ENCODE data around the gene ULK4. TPM values are rescaled to one million over a fixed set of nuclear protein-coding genes. Genes with fewer than 3 reads are reported as not detected.
"Not testable (repeated sequence)": the region's sequence is repeated elsewhere in the genome, so short reads cannot be mapped to it uniquely, and the experiment has no call there.

Gene ULK4
- polyA plus RNA-seq, 1 of the 3 experiments (the other 2 are of a cell fraction): 6.2 TPM

DNA sequence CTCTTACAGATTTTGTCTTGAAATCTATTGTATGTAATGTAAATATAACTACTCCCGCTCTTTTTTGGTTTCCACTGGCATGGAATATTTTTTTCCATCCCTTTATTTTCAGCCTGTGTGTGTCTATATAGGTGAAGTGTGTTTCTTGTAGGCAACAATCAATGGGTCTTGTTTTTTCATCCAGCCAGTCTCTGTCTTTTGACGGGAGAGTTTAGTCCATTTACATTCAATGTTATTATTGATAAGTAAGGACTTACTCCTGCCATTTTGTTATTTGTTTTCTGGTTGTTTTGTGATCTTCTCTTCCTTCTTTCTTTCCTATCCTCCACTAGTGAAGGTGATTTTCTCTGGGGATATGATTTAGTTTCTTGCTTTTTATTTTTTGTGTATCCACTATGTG is 101.4 kb downstream of the ULK4 start:
- POLR2A ChIA-PET; H3K79me2 ChIP-seq (ENCODE audit: insufficient read depth); H2AFZ ChIP-seq (ENCODE audit: low read depth); H3K4me3 ChIP-seq (ENCODE audit: low read depth in 2 of 2, low read length in 1 of 2); H3K4me1 ChIP-seq (ENCODE audit: control insufficient read depth in 1 of 2, insufficient read depth in 2 of 2, low read depth in 1 of 2, low read length in 1 of 2); H3K9me2 ChIP-seq; H3F3A ChIP-seq (replicated peaks; ENCODE audit: insufficient read depth); H3K4me2 ChIP-seq; H3K27ac ChIP-seq (ENCODE audit: low read depth in 2 of 2, low read length in 1 of 2); H3K9me3 ChIP-seq; H4K20me1 ChIP-seq (ENCODE audit: insufficient read depth); H3K27me3 ChIP-seq (ENCODE audit: insufficient read depth); H3K9ac ChIP-seq; DNase-seq; H3K36me3 ChIP-seq (replicated peaks in 1 of 2; ENCODE audit: control insufficient read depth in 1 of 2, insufficient read depth in 2 of 2, low read length in 1 of 2); CTCF ChIA-PET: not testable (repeated sequence)
- 93% methylated on average over 2 of the region's 2 CpGs for WGBS (ENCODE audit: low lambda C conversion rate)

DNA sequence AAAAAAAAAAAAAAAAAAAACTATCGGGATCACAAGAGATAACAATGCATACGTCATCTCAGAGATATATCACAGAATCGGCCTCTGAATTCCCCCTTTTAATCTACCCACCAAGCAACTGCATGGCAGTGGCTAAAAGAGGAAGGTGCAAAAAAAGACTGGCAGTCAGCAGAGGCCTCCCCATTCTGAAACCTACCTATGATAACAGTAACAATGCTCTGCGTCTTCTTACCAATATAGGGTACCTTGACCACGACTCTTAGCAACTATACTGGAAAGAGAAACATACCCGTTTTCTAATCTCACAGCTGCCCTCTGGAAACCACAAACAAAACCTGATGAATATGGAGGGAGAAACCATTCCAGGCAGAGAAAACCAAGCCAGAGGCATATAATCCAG is 106.9 kb downstream of the ULK4 start:
- no peak overlapping the region for H3K27ac ChIP-seq (ENCODE audit: low read depth in 2 of 2, low read length in 1 of 2)
- no peak overlapping the region for H3K9ac ChIP-seq
- no peaks in the 10 kb centered on the region for H3K79me2 ChIP-seq (ENCODE audit: insufficient read depth)
- H3K4me3 ChIP-seq (ENCODE audit: low read depth in 2 of 2, low read length in 1 of 2): no peak overlapping the region
- no peak for DNase-seq
- H3K9me2 ChIP-seq: no peaks in the 10 kb centered on the region
- no peak overlapping the region for H3K4me2 ChIP-seq
- WGBS (ENCODE audit: low lambda C conversion rate): 97% methylated on average over 6 of the region's 6 CpGs
- TF ChIP-seq EP300 (IDR thresholded peaks at IDR 0.05; ENCODE audit: borderline replicate concordance in 1 of 2, low read depth in 1 of 2, low read length in 1 of 2): no peak
- CTCF ChIA-PET: no interaction called here
- POLR2A ChIA-PET: no interaction called here
- H2AFZ ChIP-seq (ENCODE audit: low read depth): no peak overlapping the region
- no peaks in the 10 kb centered on the region for H3F3A ChIP-seq (replicated peaks; ENCODE audit: insufficient read depth)
- no peaks in the 10 kb centered on the region for H3K27me3 ChIP-seq (ENCODE audit: insufficient read depth)
- H4K20me1 ChIP-seq (ENCODE audit: insufficient read depth): no peaks in the 10 kb centered on the region
- no peaks in the 10 kb centered on the region for H3K9me3 ChIP-seq
- no peaks in the 10 kb centered on the region for H3K36me3 ChIP-seq (replicated peaks in 1 of 2; ENCODE audit: control insufficient read depth in 1 of 2, insufficient read depth in 2 of 2, low read length in 1 of 2)
- no peaks in the 10 kb centered on the region for H3K4me1 ChIP-seq (ENCODE audit: control insufficient read depth in 1 of 2, insufficient read depth in 2 of 2, low read depth in 1 of 2, low read length in 1 of 2)

DNA sequence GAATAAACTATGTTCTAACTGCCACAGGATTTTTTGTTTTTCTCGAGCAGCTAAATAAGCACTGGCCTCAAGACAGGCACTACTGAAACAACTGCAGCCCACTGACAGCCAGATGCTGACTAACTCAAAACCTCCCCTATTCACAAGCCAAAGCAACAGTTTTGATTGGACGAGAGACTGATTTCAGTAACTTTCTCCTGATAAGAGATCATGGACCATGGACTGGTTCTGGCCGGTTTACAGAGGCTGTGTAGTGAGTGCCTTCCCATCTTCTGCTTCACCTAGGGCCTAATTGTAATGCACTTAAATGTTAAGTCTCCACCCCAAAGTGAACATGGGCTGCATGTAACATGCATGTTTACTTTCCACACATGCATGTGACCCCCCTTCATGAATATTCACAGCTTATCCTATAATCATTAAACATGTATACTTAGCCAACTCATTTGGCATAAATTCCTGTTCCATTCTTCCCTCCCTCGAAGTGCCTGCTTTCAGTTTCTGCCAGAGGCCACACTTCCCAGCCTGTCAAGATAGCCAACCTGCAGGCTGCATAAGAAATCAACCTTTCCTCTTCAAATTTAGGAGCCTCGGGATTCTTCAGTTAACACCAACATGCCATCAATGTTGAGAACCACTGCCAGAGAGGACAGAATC is 108.2 kb downstream of the ULK4 start:
- CTCF ChIA-PET: interaction anchor here (0.7 kb wide), 1 partner anchor 11 kb away, joined by 3 read pairs; no protein-coding TSS in a partner anchor
- no peak for TF ChIP-seq TAF1 (IDR thresholded peaks at IDR 0.05; ENCODE audit: borderline replicate concordance, low read depth, low read length)
- TF ChIP-seq, protein P1, sequence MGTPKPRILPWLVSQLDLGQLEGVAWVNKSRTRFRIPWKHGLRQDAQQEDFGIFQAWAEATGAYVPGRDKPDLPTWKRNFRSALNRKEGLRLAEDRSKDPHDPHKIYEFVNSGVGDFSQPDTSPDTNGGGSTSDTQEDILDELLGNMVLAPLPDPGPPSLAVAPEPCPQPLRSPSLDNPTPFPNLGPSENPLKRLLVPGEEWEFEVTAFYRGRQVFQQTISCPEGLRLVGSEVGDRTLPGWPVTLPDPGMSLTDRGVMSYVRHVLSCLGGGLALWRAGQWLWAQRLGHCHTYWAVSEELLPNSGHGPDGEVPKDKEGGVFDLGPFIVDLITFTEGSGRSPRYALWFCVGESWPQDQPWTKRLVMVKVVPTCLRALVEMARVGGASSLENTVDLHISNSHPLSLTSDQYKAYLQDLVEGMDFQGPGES (IDR thresholded peaks at IDR 0.05; ENCODE audit: low read depth, low read length): no peak
- no peak for TF ChIP-seq FOSL2 (IDR thresholded peaks at IDR 0.05; ENCODE audit: borderline replicate concordance, low read depth)
- TF ChIP-seq, protein P2, sequence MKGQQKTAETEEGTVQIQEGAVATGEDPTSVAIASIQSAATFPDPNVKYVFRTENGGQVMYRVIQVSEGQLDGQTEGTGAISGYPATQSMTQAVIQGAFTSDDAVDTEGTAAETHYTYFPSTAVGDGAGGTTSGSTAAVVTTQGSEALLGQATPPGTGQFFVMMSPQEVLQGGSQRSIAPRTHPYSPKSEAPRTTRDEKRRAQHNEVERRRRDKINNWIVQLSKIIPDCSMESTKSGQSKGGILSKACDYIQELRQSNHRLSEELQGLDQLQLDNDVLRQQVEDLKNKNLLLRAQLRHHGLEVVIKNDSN (IDR thresholded peaks at IDR 0.05; ENCODE audit: borderline replicate concordance, low read depth): no peak
- TF ChIP-seq MXI1 (IDR thresholded peaks at IDR 0.05; ENCODE audit: low read depth, low read length): no peak
- TF ChIP-seq, protein P3, sequence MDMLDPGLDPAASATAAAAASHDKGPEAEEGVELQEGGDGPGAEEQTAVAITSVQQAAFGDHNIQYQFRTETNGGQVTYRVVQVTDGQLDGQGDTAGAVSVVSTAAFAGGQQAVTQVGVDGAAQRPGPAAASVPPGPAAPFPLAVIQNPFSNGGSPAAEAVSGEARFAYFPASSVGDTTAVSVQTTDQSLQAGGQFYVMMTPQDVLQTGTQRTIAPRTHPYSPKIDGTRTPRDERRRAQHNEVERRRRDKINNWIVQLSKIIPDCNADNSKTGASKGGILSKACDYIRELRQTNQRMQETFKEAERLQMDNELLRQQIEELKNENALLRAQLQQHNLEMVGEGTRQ (IDR thresholded peaks at IDR 0.05; ENCODE audit: borderline replicate concordance, low read depth, low read length): no peak
- TF ChIP-seq NRF1 (IDR thresholded peaks at IDR 0.05; ENCODE audit: low read depth, low read length): no peak
- TF ChIP-seq NFIC (IDR thresholded peaks at IDR 0.05; ENCODE audit: borderline replicate concordance): no peak
- no peak for TF ChIP-seq ELF1 (IDR thresholded peaks at IDR 0.05)
- no peak for TF ChIP-seq FOXM1 (IDR thresholded peaks at IDR 0.05; ENCODE audit: low read depth)
- TF ChIP-seq MEF2A (IDR thresholded peaks at IDR 0.05; ENCODE audit: borderline replicate concordance, low read depth): no peak
- no peak for TF ChIP-seq YY1 (IDR thresholded peaks at IDR 0.05; ENCODE audit: low read depth)
- TF ChIP-seq RAD21 (IDR thresholded peaks at IDR 0.05; ENCODE audit: low read length): no peak
- TF ChIP-seq RCOR1 (IDR thresholded peaks at IDR 0.05; ENCODE audit: low read length): no peak
- no peak for TF ChIP-seq EP300 (IDR thresholded peaks at IDR 0.05; ENCODE audit: borderline replicate concordance in 1 of 2, low read depth in 1 of 2, low read length in 1 of 2)
- no peaks in the 10 kb centered on the region for H3K4me1 ChIP-seq (ENCODE audit: control insufficient read depth in 1 of 2, insufficient read depth in 2 of 2, low read depth in 1 of 2, low read length in 1 of 2)
- H3K9me3 ChIP-seq: no peaks in the 10 kb centered on the region
- no peak for DNase-seq
- H3K27ac ChIP-seq (ENCODE audit: low read depth in 2 of 2, low read length in 1 of 2): no peak overlapping the region
- no peak overlapping the region for H3K9ac ChIP-seq
- H3K27me3 ChIP-seq (ENCODE audit: insufficient read depth): no peaks in the 10 kb centered on the region
- no peaks in the 10 kb centered on the region for H4K20me1 ChIP-seq (ENCODE audit: insufficient read depth)
- H3K4me3 ChIP-seq (ENCODE audit: low read depth in 2 of 2, low read length in 1 of 2): no peak overlapping the region
- no peaks in the 10 kb centered on the region for H3K36me3 ChIP-seq (replicated peaks in 1 of 2; ENCODE audit: control insufficient read depth in 1 of 2, insufficient read depth in 2 of 2, low read length in 1 of 2)
- no peaks in the 10 kb centered on the region for H3F3A ChIP-seq (replicated peaks; ENCODE audit: insufficient read depth)
- no peak overlapping the region for H2AFZ ChIP-seq (ENCODE audit: low read depth)
- WGBS (ENCODE audit: low lambda C conversion rate): 78% methylated on average over 5 of the region's 5 CpGs
- no peaks in the 10 kb centered on the region for H3K9me2 ChIP-seq
- no peaks in the 10 kb centered on the region for H3K79me2 ChIP-seq (ENCODE audit: insufficient read depth)
- POLR2A ChIA-PET: no interaction called here
- H3K4me2 ChIP-seq: no peak overlapping the region
